AG09309 (cell line): ENCODE results near the gene RGSL1.

Source experiments
- DNase-seq: peaks from one replicate; pipeline ENCODE4 v3.0.0-alpha.2; 2010; ENCODE audit warnings: low read depth
- H3K4me3 ChIP-seq: 2 replicates; pipeline ENCODE4 v1.5.1; 2011; ENCODE audit warnings: mild to moderate bottlenecking, low read depth, low read length, moderate library complexity; ENCODE audit not compliant: control insufficient read depth
- CTCF ChIP-seq: IDR thresholded peaks from 2 replicates; pipeline ENCODE4 v1.5.1; 2011; ENCODE audit warnings: mild to moderate bottlenecking, low read depth, low read length, inconsistent platforms; ENCODE audit not compliant: insufficient read depth, control insufficient read depth; ENCODE audit errors: missing control alignments

The RGSL1 gene

GRCh38 chr1:182570611-182570970 is 120.6 kb downstream of the RGSL1 start:
- no peak overlapping the region for H3K4me3 ChIP-seq
- TF ChIP-seq CTCF: no peak
- DNase-seq: no peak

DNA sequence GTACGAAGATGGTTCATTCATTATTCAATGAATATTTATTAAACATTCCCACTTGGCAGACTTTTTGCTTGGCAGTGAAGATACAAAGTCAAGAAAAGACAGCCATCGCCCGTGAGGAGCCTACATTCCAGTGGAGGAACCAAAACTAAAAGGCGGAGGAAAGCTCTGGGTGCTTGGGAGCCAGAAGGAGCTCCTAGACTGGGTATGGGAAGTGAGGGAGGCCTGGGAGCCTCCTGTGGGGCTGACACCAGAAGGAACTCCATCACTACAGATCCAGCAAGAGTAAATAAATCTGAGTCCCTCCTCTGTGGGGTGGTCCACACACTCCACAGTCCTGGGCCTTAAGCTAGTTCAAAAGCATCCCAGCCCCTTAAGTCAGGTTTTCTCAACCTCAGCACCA is 124.2 kb downstream of the RGSL1 start:
- DNase-seq: no peak
- TF ChIP-seq CTCF: no peak
- no peak overlapping the region for H3K4me3 ChIP-seq

DNA sequence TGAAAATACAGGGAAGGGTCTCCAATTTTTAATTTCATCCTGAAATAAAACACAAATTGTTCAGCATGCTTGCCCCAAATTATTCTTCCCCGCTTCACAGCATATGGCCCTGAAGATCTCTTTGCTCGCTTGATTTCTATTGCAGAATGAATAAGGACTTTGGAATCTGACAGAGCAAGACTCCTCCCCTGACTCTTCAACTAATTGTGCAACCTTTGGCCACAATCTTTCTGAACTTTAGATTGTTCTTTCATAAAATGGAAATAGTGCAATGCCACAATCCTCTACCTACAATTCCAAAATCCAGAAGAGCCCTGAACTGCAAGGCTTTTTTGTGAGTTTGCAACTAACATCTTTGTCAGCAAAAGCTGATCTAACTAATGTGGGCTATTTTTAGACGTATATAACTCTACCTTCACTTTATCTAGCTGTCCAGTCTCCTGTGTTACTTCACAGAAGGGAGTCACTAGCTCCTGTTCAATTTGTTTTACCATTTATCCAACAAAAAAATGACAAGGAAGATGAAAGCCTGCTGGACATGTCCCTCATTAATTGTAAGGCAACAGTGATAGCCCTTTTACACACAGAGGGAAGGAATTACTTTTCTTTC is 125.7 kb downstream of the RGSL1 start:
- H3K4me3 ChIP-seq: no peak overlapping the region
- DNase-seq: peak; percentile 25
- no peak for TF ChIP-seq CTCF

DNA sequence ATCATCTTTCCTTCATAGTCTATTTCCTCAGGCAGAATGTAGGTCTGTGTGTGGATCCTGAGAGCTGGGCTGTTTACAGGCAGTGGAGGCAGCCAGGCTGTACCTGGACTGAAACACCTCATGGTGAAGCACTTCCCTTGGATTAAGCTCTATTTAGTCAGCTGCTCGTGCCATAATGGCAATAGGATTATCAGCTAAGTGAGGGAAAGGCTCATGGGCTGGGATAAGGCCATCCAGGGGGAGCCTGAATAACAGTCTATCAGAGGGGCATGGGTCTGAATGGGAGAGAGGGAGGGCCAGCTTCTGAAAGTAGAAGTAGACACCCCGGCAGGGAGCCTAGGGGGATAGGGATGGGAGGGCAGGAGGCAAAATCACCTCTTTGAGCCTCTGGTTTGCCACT is 130.8 kb downstream of the RGSL1 start:
- H3K4me3 ChIP-seq: no peak overlapping the region
- TF ChIP-seq CTCF: no peak
- no peak for DNase-seq

DNA sequence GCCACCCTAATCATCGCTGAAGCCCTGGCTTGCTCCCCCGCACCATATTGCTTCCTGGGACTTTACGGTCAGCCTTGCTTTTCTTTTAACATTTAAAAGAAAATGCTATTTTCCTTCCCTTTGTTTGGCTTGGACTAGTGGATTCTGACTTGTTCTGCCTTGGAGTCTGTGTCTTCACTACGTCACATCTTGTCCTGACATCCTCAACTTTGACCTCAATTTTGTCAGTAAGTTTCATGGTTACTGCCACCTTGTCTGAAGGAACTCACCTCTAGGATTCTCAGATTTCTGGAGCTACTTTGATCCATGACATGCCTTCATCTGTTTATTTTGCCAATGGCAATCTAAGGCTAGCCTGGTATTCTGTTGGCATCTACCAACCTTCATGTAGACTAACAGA is 134.8 kb downstream of the RGSL1 start:
- TF ChIP-seq CTCF: no peak
- DNase-seq: no peak
- H3K4me3 ChIP-seq: no peak overlapping the region

GRCh38 chr1:182586380-182586779 is 136.4 kb downstream of the RGSL1 start:
- H3K4me3 ChIP-seq: no peak overlapping the region
- no peak for TF ChIP-seq CTCF
- DNase-seq: no peak

GRCh38 chr1:182587093-182587492 is 137.1 kb downstream of the RGSL1 start:
- H3K4me3 ChIP-seq: no peak overlapping the region
- DNase-seq: no peak
- no peak for TF ChIP-seq CTCF
